Breast epithelium (tissue), 3 donors: ENCODE measurements around the gene UGT1A4.

Source experiments
- CTCF ChIP-seq, 3 donors: fragments of 450-650 bp; IDR thresholded peaks; one replicate each; pipeline ENCODE4 v1.5.1; 2016 to 2017; ENCODE audit warnings: antibody characterized with exemption in 3 of 3, mild to moderate bottlenecking in 3 of 3, moderate library complexity in 3 of 3
- POLR2A ChIP-seq: fragments of 450-650 bp; IDR thresholded peaks from one replicate; pipeline ENCODE4 v1.6.1; 2016; ENCODE audit warnings: antibody characterized with exemption, mild to moderate bottlenecking, moderate library complexity

GRCh38 chr2:233711312-233712008, 7.1 kb upstream of the UGT1A4 start:
- TF ChIP-seq CTCF (IDR thresholded peaks at IDR 0.05): peak; percentile 62 to 69 (median 63)
- no peak for TF ChIP-seq POLR2A
